ENCODE results near the gene EPYC. TPM values are rescaled to one million over a fixed set of nuclear protein-coding genes. Genes with fewer than 3 reads are reported as not detected.

EPYC gene
- total and polyA plus RNA-seq, 10 of the 15 experiments (the other 5 are each of a cell fraction or from before 2014, with no cell fraction given): not detected

- Histone ChIP-seq H3K4me2 (ENCODE audit: control insufficient read depth, insufficient read depth) (no peak overlapping the region), H3K36me3 (ENCODE audit: control insufficient read depth in 2 of 2, insufficient read depth in 2 of 2, low read length in 1 of 2) (no peaks in the 10 kb centered on the region), H3K27me3 (replicated peaks in 1 of 2; ENCODE audit: control insufficient read depth in 2 of 2, insufficient read depth in 2 of 2, low read length in 1 of 2) (no peaks in the 10 kb centered on the region; a peak in 1 of 4 replicates), H3K27ac (ENCODE audit: control insufficient read depth, insufficient read depth) (no peak overlapping the region), H3K79me2 (ENCODE audit: control insufficient read depth, insufficient read depth, low read length) (no peaks in the 10 kb centered on the region), H4K20me1 (ENCODE audit: control insufficient read depth, insufficient read depth) (no peaks in the 10 kb centered on the region), H3K9ac (ENCODE audit: control insufficient read depth, insufficient read depth, low read length) (no peak overlapping the region), H3K4me1 (ENCODE audit: control insufficient read depth, insufficient read depth, low read length) (no peaks in the 10 kb centered on the region), H2AFZ (ENCODE audit: control insufficient read depth, low read depth, low read length) (no peak overlapping the region), H3K4me3 (no peak overlapping the region), H3K9me3 (replicated peaks; ENCODE audit: control insufficient read depth, insufficient read depth, low read length) (no peaks in the 10 kb centered on the region)
- ChIA-PET POLR2A (no interaction called here), SMC1A (ENCODE audit: uncharacterized antibody, unreplicated experiment) (interaction anchor here (0.7 to 1.9 kb wide), 5 partner anchors 14 to 312 kb away, joined by 3 to 18 read pairs (median 3); no protein-coding TSS in a partner anchor), CTCF (interaction anchor here (0.7 to 6.1 kb wide), 8 partner anchors 11 to 346 kb away, joined by 3 to 88 read pairs (median 4); partner anchors contain the start of gene LUM), RAD21 (ENCODE audit: unreplicated experiment) (interaction anchor here (1.0 to 1.5 kb wide), 5 partner anchors 21 to 337 kb away, joined by 3 to 7 read pairs (median 3); partner anchors contain the start of gene LUM)
- BruUV-seq (replicated peaks): no TSS peak
- in situ Hi-C loops (cut with MboI) (loop anchor here (5.0 to 10.0 kb wide), 2 partner anchors 127 to 345 kb away; no protein-coding TSS in a partner anchor), intact Hi-C loops (cut with micrococcal nuclease; ENCODE audit: unreplicated experiment) (loop anchor here (2.0 kb wide), 1 partner anchor 375 kb away; no protein-coding TSS in a partner anchor)
- no peak for FAIRE-seq
- WGBS (ENCODE audit: insufficient coverage, insufficient replicate concordance, low lambda C conversion rate, missing lambda C conversion rate): 20% methylated on average over 3 of the region's 3 CpGs
- no peak for DNase-seq (ENCODE audit: low read depth, low spot score)
- no peak for ATAC-seq
- TF ChIP-seq POU2F2 (IDR thresholded peaks at IDR 0.05; ENCODE audit: borderline replicate concordance, low read depth, low read length) (no peak), NFYB (IDR thresholded peaks at IDR 0.05; ENCODE audit: insufficient read depth, low read depth, low read length) (no peak), MLLT1 (IDR thresholded peaks at IDR 0.05) (no peak), EED (IDR thresholded peaks at IDR 0.05; ENCODE audit: low read depth) (no peak), KAT2A (conservative IDR thresholded peaks at IDR 0.05; ENCODE audit: control insufficient read depth, low read depth, low read length) (no peak), ZNF274 (IDR thresholded peaks at IDR 0.05; ENCODE audit: insufficient read depth, insufficient read length) (no peak), ZZZ3 (IDR thresholded peaks at IDR 0.05; ENCODE audit: control insufficient read depth, insufficient read length, low read depth) (no peak), POLR2AphosphoS5 (IDR thresholded peaks at IDR 0.05; ENCODE audit: low read length) (no peak), SREBF2 (IDR thresholded peaks at IDR 0.05; ENCODE audit: low read length) (no peak), SMAD5 (IDR thresholded peaks at IDR 0.05; ENCODE audit: low read depth) (no peak), BCL3 (IDR thresholded peaks at IDR 0.05; ENCODE audit: borderline replicate concordance, insufficient read depth, low read depth, low read length, poor library complexity, severe bottlenecking) (no peak)
- TF ChIP-seq, protein P1, sequence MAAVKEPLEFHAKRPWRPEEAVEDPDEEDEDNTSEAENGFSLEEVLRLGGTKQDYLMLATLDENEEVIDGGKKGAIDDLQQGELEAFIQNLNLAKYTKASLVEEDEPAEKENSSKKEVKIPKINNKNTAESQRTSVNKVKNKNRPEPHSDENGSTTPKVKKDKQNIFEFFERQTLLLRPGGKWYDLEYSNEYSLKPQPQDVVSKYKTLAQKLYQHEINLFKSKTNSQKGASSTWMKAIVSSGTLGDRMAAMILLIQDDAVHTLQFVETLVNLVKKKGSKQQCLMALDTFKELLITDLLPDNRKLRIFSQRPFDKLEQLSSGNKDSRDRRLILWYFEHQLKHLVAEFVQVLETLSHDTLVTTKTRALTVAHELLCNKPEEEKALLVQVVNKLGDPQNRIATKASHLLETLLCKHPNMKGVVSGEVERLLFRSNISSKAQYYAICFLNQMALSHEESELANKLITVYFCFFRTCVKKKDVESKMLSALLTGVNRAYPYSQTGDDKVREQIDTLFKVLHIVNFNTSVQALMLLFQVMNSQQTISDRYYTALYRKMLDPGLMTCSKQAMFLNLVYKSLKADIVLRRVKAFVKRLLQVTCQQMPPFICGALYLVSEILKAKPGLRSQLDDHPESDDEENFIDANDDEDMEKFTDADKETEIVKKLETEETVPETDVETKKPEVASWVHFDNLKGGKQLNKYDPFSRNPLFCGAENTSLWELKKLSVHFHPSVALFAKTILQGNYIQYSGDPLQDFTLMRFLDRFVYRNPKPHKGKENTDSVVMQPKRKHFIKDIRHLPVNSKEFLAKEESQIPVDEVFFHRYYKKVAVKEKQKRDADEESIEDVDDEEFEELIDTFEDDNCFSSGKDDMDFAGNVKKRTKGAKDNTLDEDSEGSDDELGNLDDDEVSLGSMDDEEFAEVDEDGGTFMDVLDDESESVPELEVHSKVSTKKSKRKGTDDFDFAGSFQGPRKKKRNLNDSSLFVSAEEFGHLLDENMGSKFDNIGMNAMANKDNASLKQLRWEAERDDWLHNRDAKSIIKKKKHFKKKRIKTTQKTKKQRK (IDR thresholded peaks at IDR 0.05; ENCODE audit: low read depth, low read length): no peak
- TF ChIP-seq, protein P2, sequence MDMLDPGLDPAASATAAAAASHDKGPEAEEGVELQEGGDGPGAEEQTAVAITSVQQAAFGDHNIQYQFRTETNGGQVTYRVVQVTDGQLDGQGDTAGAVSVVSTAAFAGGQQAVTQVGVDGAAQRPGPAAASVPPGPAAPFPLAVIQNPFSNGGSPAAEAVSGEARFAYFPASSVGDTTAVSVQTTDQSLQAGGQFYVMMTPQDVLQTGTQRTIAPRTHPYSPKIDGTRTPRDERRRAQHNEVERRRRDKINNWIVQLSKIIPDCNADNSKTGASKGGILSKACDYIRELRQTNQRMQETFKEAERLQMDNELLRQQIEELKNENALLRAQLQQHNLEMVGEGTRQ (IDR thresholded peaks at IDR 0.05; ENCODE audit: borderline replicate concordance, low read depth, low read length): no peak
- TF ChIP-seq, protein P3, sequence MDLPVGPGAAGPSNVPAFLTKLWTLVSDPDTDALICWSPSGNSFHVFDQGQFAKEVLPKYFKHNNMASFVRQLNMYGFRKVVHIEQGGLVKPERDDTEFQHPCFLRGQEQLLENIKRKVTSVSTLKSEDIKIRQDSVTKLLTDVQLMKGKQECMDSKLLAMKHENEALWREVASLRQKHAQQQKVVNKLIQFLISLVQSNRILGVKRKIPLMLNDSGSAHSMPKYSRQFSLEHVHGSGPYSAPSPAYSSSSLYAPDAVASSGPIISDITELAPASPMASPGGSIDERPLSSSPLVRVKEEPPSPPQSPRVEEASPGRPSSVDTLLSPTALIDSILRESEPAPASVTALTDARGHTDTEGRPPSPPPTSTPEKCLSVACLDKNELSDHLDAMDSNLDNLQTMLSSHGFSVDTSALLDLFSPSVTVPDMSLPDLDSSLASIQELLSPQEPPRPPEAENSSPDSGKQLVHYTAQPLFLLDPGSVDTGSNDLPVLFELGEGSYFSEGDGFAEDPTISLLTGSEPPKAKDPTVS (IDR thresholded peaks at IDR 0.05; ENCODE audit: low read depth, low read length): no peak
Measured at GRCh38 chr12:90979951-90980350, 24.8 kb downstream of the EPYC start.
